Measurements from ENCODE around the gene PITPNM1.
A peak's percentile ranks its signal among the peaks of the same experiment; 100 is the strongest.
"Not testable (repeated sequence)": the region's sequence is repeated elsewhere in the genome, so short reads cannot be mapped to it uniquely, and the experiment has no call there.

The PITPNM1 gene

GRCh38 chr11:67504950-67505581 is at the start of gene PITPNM1:
PITPNM1 (minus strand) TSS chr11:67505363; CDS start chr11:67504180, 1,183 bp downstream.
- Mint-ChIP-seq H3K4me1 (peaks cover 33% of the 10 kb centered on the region), H3K9me3 (no peaks in the 10 kb centered on the region), H3K36me3 (peaks cover 11% of the 10 kb centered on the region), H3K4me3 (peak within 1 kb of the TSS; percentile 92), H3K27me3 (no peaks in the 10 kb centered on the region), H3K27ac (peak within 1 kb of the TSS; percentile 89)
- ATAC-seq (ENCODE audit: low read depth) = peak; percentile 14
- peak; percentile 66 to 84 for DNase-seq (ENCODE audit: low spot score in 2 of 2)

GRCh38 chr11:67551697-67552096 is 46.5 kb upstream of the PITPNM1 start:
- peaks cover 10% of the 10 kb centered on the region for H3K9me3 Mint-ChIP-seq
- H3K4me3 Mint-ChIP-seq; ATAC-seq (ENCODE audit: low read depth); DNase-seq (ENCODE audit: low spot score in 2 of 2); H3K27ac Mint-ChIP-seq; H3K27me3 Mint-ChIP-seq; H3K36me3 Mint-ChIP-seq; H3K4me1 Mint-ChIP-seq: not testable (repeated sequence)

- peaks cover 7% of the 10 kb centered on the region for H3K27me3 Mint-ChIP-seq
- H3K27ac Mint-ChIP-seq = no peak overlapping the region
- peaks cover 10% of the 10 kb centered on the region for H3K9me3 Mint-ChIP-seq
- DNase-seq (ENCODE audit: low spot score in 2 of 2) = no peak
- peaks cover 8% of the 10 kb centered on the region for H3K36me3 Mint-ChIP-seq
- ATAC-seq (ENCODE audit: low read depth) = no peak
- no peak overlapping the region for H3K4me3 Mint-ChIP-seq
- H3K4me1 Mint-ChIP-seq = no peaks in the 10 kb centered on the region
Measured at GRCh38 chr11:67551127-67551526, 46.0 kb upstream of the PITPNM1 start.

- H3K27me3 Mint-ChIP-seq = peaks cover 10% of the 10 kb centered on the region
- peaks cover 8% of the 10 kb centered on the region for H3K36me3 Mint-ChIP-seq
- DNase-seq (ENCODE audit: low spot score in 2 of 2) = no peak
- H3K9me3 Mint-ChIP-seq = peaks cover 10% of the 10 kb centered on the region
- ATAC-seq (ENCODE audit: low read depth) = no peak
- H3K4me3 Mint-ChIP-seq = no peak overlapping the region
- H3K4me1 Mint-ChIP-seq = no peaks in the 10 kb centered on the region
- H3K27ac Mint-ChIP-seq = no peak overlapping the region
Measured at GRCh38 chr11:67548555-67549110, 43.5 kb upstream of the PITPNM1 start.

- H3K4me3 Mint-ChIP-seq; ATAC-seq (ENCODE audit: low read depth): not testable (repeated sequence)
Measured at GRCh38 chr11:67548112-67548511, 42.9 kb upstream of the PITPNM1 start.

GRCh38 chr11:67545280-67545679 is 40.1 kb upstream of the PITPNM1 start:
- Mint-ChIP-seq H3K4me1 (no peaks in the 10 kb centered on the region), H3K36me3 (peaks cover 2% of the 10 kb centered on the region), H3K9me3 (no peaks in the 10 kb centered on the region), H3K27ac (no peak overlapping the region), H3K4me3 (no peak overlapping the region), H3K27me3 (peaks cover 10% of the 10 kb centered on the region)
- ATAC-seq (ENCODE audit: low read depth) (no peak), DNase-seq (ENCODE audit: low spot score in 2 of 2) (no peak)

More at GRCh38 chr11:67548112-67548511, 42.9 kb upstream of the PITPNM1 start:
- not testable (repeated sequence) for H3K27ac Mint-ChIP-seq; H3K36me3 Mint-ChIP-seq; H3K4me1 Mint-ChIP-seq; H3K27me3 Mint-ChIP-seq; DNase-seq (ENCODE audit: low spot score in 2 of 2)
- peaks cover 10% of the 10 kb centered on the region for H3K9me3 Mint-ChIP-seq

GRCh38 chr11:67544616-67545242 is 39.6 kb upstream of the PITPNM1 start:
- Mint-ChIP-seq H3K9me3 (no peaks in the 10 kb centered on the region), H3K4me1 (no peaks in the 10 kb centered on the region), H3K4me3 (no peak overlapping the region), H3K27me3 (peaks cover 8% of the 10 kb centered on the region), H3K36me3 (no peaks in the 10 kb centered on the region), H3K27ac (no peak overlapping the region)
- no peak for ATAC-seq (ENCODE audit: low read depth)
- no peak for DNase-seq (ENCODE audit: low spot score in 2 of 2)

- H3K4me1 Mint-ChIP-seq = no peaks in the 10 kb centered on the region
- no peak overlapping the region for H3K27ac Mint-ChIP-seq
- H3K36me3 Mint-ChIP-seq = no peaks in the 10 kb centered on the region
Measured at GRCh38 chr11:67543585-67543984, 38.4 kb upstream of the PITPNM1 start.

GRCh38 chr11:67542971-67543370 is 37.8 kb upstream of the PITPNM1 start:
- no peak overlapping the region for H3K4me3 Mint-ChIP-seq
- H3K27me3 Mint-ChIP-seq = peaks cover 13% of the 10 kb centered on the region
- no peak overlapping the region for H3K27ac Mint-ChIP-seq
- ATAC-seq (ENCODE audit: low read depth) (no peak), DNase-seq (ENCODE audit: low spot score in 2 of 2) (no peak)
- H3K36me3 Mint-ChIP-seq = no peaks in the 10 kb centered on the region
- no peaks in the 10 kb centered on the region for H3K4me1 Mint-ChIP-seq
- H3K9me3 Mint-ChIP-seq = no peaks in the 10 kb centered on the region

More at GRCh38 chr11:67543585-67543984, 38.4 kb upstream of the PITPNM1 start:
- DNase-seq (ENCODE audit: low spot score in 2 of 2) = no peak
- Mint-ChIP-seq H3K4me3 (no peak overlapping the region), H3K27me3 (peaks cover 8% of the 10 kb centered on the region), H3K9me3 (no peaks in the 10 kb centered on the region)
- no peak for ATAC-seq (ENCODE audit: low read depth)

GRCh38 chr11:67542169-67542568 is 37.0 kb upstream of the PITPNM1 start:
- H3K9me3 Mint-ChIP-seq = no peaks in the 10 kb centered on the region
- ATAC-seq (ENCODE audit: low read depth) (no peak), DNase-seq (ENCODE audit: low spot score in 2 of 2) (no peak)
- no peaks in the 10 kb centered on the region for H3K36me3 Mint-ChIP-seq
- H3K4me3 Mint-ChIP-seq = no peak overlapping the region
- peaks cover 14% of the 10 kb centered on the region for H3K27me3 Mint-ChIP-seq
- H3K4me1 Mint-ChIP-seq = no peaks in the 10 kb centered on the region
- no peak overlapping the region for H3K27ac Mint-ChIP-seq

- no peaks in the 10 kb centered on the region for H3K36me3 Mint-ChIP-seq
- no peak overlapping the region for H3K4me3 Mint-ChIP-seq
- H3K27me3 Mint-ChIP-seq = peaks cover 9% of the 10 kb centered on the region
- DNase-seq (ENCODE audit: low spot score in 2 of 2) (no peak), ATAC-seq (ENCODE audit: low read depth) (no peak)
- H3K27ac Mint-ChIP-seq = no peak overlapping the region
- H3K9me3 Mint-ChIP-seq = no peaks in the 10 kb centered on the region
- H3K4me1 Mint-ChIP-seq = no peaks in the 10 kb centered on the region
Measured at GRCh38 chr11:67541198-67541597, 36.0 kb upstream of the PITPNM1 start.

GRCh38 chr11:67539550-67539949 is 34.4 kb upstream of the PITPNM1 start:
- H3K36me3 Mint-ChIP-seq = no peaks in the 10 kb centered on the region
- no peak overlapping the region for H3K4me3 Mint-ChIP-seq

GRCh38 chr11:67538823-67539505 is 33.8 kb upstream of the PITPNM1 start:
- H3K9me3 Mint-ChIP-seq = peaks cover 5% of the 10 kb centered on the region
- peaks cover 6% of the 10 kb centered on the region for H3K27me3 Mint-ChIP-seq
- no peak overlapping the region for H3K27ac Mint-ChIP-seq
- ATAC-seq (ENCODE audit: low read depth) = no peak
- DNase-seq (ENCODE audit: low spot score in 2 of 2) = no peak
- H3K4me3 Mint-ChIP-seq = no peak overlapping the region
- H3K36me3 Mint-ChIP-seq = no peaks in the 10 kb centered on the region
- H3K4me1 Mint-ChIP-seq = no peaks in the 10 kb centered on the region

More at GRCh38 chr11:67539550-67539949, 34.4 kb upstream of the PITPNM1 start:
- H3K27me3 Mint-ChIP-seq = peaks cover 6% of the 10 kb centered on the region
- peaks cover 1% of the 10 kb centered on the region for H3K9me3 Mint-ChIP-seq
- no peak overlapping the region for H3K27ac Mint-ChIP-seq
- DNase-seq (ENCODE audit: low spot score in 2 of 2) (no peak), ATAC-seq (ENCODE audit: low read depth) (no peak)
- H3K4me1 Mint-ChIP-seq = no peaks in the 10 kb centered on the region

GRCh38 chr11:67538306-67538705 is 33.1 kb upstream of the PITPNM1 start:
- peaks cover 9% of the 10 kb centered on the region for H3K9me3 Mint-ChIP-seq
- H3K27me3 Mint-ChIP-seq = peaks cover 6% of the 10 kb centered on the region

More at GRCh38 chr11:67538306-67538705, 33.1 kb upstream of the PITPNM1 start:
- Mint-ChIP-seq H3K36me3 (no peaks in the 10 kb centered on the region), H3K4me1 (no peaks in the 10 kb centered on the region), H3K27ac (no peak overlapping the region), H3K4me3 (no peak overlapping the region)
- ATAC-seq (ENCODE audit: low read depth) = no peak
- no peak for DNase-seq (ENCODE audit: low spot score in 2 of 2)

Measured in memory B cell (primary cell).